Measurements from ENCODE around the gene CBS.
"Not testable (repeated sequence)": the region's sequence is repeated elsewhere in the genome, so short reads cannot be mapped to it uniquely, and the experiment has no call there.

CBS gene

GRCh38 chr21:43068065-43068464 is 7.6 kb downstream of the CBS start:
- DNase-seq (ENCODE audit: low spot score): not testable (repeated sequence)

- DNase-seq (ENCODE audit: low spot score): not testable (repeated sequence)
Measured at GRCh38 chr21:43066690-43067089, 8.9 kb downstream of the CBS start.

- not testable (repeated sequence) for DNase-seq (ENCODE audit: low spot score)
Measured at GRCh38 chr21:43065991-43066390, 9.6 kb downstream of the CBS start.

- not testable (repeated sequence) for DNase-seq (ENCODE audit: low spot score)
Measured at GRCh38 chr21:43064265-43064917, 11.2 kb downstream of the CBS start.

GRCh38 chr21:43062955-43063664 is 12.5 kb downstream of the CBS start:
- DNase-seq (ENCODE audit: low spot score): not testable (repeated sequence)

GRCh38 chr21:43053112-43053511 is 22.5 kb downstream of the CBS start:
- not testable (repeated sequence) for DNase-seq (ENCODE audit: low spot score)

GRCh38 chr21:43045876-43046821 is 29.5 kb downstream of the CBS start:
- DNase-seq (ENCODE audit: low spot score): peak; percentile 30

- DNase-seq (ENCODE audit: low spot score): not testable (repeated sequence)
Measured at GRCh38 chr21:43045165-43045875, 30.3 kb downstream of the CBS start.

- DNase-seq (ENCODE audit: low spot score): not testable (repeated sequence)
Measured at GRCh38 chr21:43044547-43044946, 31.1 kb downstream of the CBS start.

GRCh38 chr21:43043291-43043690 is 32.3 kb downstream of the CBS start:
- DNase-seq (ENCODE audit: low spot score): not testable (repeated sequence)

- DNase-seq (ENCODE audit: low spot score): not testable (repeated sequence)
Measured at GRCh38 chr21:43042169-43042568, 33.5 kb downstream of the CBS start.

- DNase-seq (ENCODE audit: low spot score): not testable (repeated sequence)
Measured at GRCh38 chr21:43038659-43039044, 37.0 kb downstream of the CBS start.

GRCh38 chr21:43037918-43038658 is 37.5 kb downstream of the CBS start:
- DNase-seq (ENCODE audit: low spot score): not testable (repeated sequence)

GRCh38 chr21:43036889-43037288 is 38.7 kb downstream of the CBS start:
- DNase-seq (ENCODE audit: low spot score): not testable (repeated sequence)

- no peak for DNase-seq (ENCODE audit: low spot score)
Measured at GRCh38 chr21:43034826-43035225, 40.8 kb downstream of the CBS start.

- no peak for DNase-seq (ENCODE audit: low spot score)
Measured at GRCh38 chr21:43034101-43034500, 41.5 kb downstream of the CBS start.

GRCh38 chr21:43031121-43031619 is 44.5 kb downstream of the CBS start:
- no peak for DNase-seq (ENCODE audit: low spot score)

- no peak for DNase-seq (ENCODE audit: low spot score)
Measured at GRCh38 chr21:43029785-43030184, 45.9 kb downstream of the CBS start.

GRCh38 chr21:43027846-43028731 is 47.5 kb downstream of the CBS start:
- no peak for DNase-seq (ENCODE audit: low spot score)

All from germinal center (tissue), 1 donor.